ENCODE measurements around the gene ECI1. TPM values are rescaled to one million over a fixed set of nuclear protein-coding genes. Genes with fewer than 3 reads are reported as not detected.
A peak's percentile ranks its signal among the peaks of the same experiment; 100 is the strongest.

Gene ECI1
- total and polyA plus RNA-seq, 2 experiments from 2014 or later = 118 to 143 TPM

- H3K27ac Mint-ChIP-seq = peak within 1 kb of the TSS; percentile 18; the same call in 1 of the 2 replicates
- Histone ChIP-seq H3K27ac (ENCODE audit: low read depth) (peak within 1 kb of the TSS; percentile 81; the same call in 1 of the 2 replicates), H3K4me1 (ENCODE audit: insufficient read depth) (no peaks in the 10 kb centered on the region; the same call in 1 of the 2 replicates), H2AFZ (peak within 1 kb of the TSS; percentile 85), H3K79me2 (replicated peaks; ENCODE audit: insufficient read depth) (peaks cover 44% of the 10 kb centered on the region), H3K4me3 (peak within 1 kb of the TSS; percentile 98), H3K36me3 (ENCODE audit: insufficient read depth) (no peaks in the 10 kb centered on the region), H4K20me1 (replicated peaks; ENCODE audit: insufficient read depth) (peaks cover 5% of the 10 kb centered on the region), H3K9me2 (ENCODE audit: insufficient read depth) (no peaks in the 10 kb centered on the region), H3F3A (replicated peaks; ENCODE audit: low read depth) (peaks cover 5% of the 10 kb centered on the region; the same call in 1 of the 2 replicates), H3K27me3 (ENCODE audit: insufficient read depth) (no peaks in the 10 kb centered on the region), H3K4me2 (peak within 1 kb of the TSS; percentile 94)
- peaks cover 13% of the 10 kb centered on the region for H3K27me3 Mint-ChIP-seq (ENCODE audit: insufficient read depth, low read depth, poor library complexity)
- no peaks in the 10 kb centered on the region for H3K9me3 Mint-ChIP-seq
- peak; percentile 89 for ATAC-seq
- no peaks in the 10 kb centered on the region; the same call in 2 of the 3 replicates for H3K4me1 Mint-ChIP-seq
- no peaks in the 10 kb centered on the region for H3K36me3 Mint-ChIP-seq (ENCODE audit: low read depth)
- peak within 1 kb of the TSS; percentile 78 for H3K4me3 Mint-ChIP-seq
- TF ChIP-seq POLR2AphosphoS5 (IDR thresholded peaks at IDR 0.05; ENCODE audit: low read depth) (peak; percentile 96), STAT1 (IDR thresholded peaks at IDR 0.05; ENCODE audit: unreplicated experiment) (no peak), ETS1 (IDR thresholded peaks at IDR 0.05) (peak; percentile 72; the same call in 1 of the 2 replicates), EZH2phosphoT487 (IDR thresholded peaks at IDR 0.05; ENCODE audit: unreplicated experiment) (no peak), CTCF (conservative IDR thresholded peaks at IDR 0.05; ENCODE audit: low read depth in 2 of 2) (no peak), NANOG (IDR thresholded peaks at IDR 0.05; ENCODE audit: borderline replicate concordance) (no peak), CREB1 (CRISPR knock-in tag; IDR thresholded peaks at IDR 0.05; ENCODE audit: low read depth) (peak; percentile 93), REST (IDR thresholded peaks at IDR 0.05; ENCODE audit: unreplicated experiment) (no peak), JUNB (IDR thresholded peaks at IDR 0.05; ENCODE audit: unreplicated experiment) (no peak), ZNF331 (CRISPR knock-in tag; IDR thresholded peaks at IDR 0.05; ENCODE audit: low read depth) (no peak), ZNF462 (CRISPR knock-in tag; IDR thresholded peaks at IDR 0.05) (no peak), ZNF114 (CRISPR knock-in tag; IDR thresholded peaks at IDR 0.05) (no peak)
- DNase-seq (ENCODE audit: low spot score) = peak; percentile 100
Measured at GRCh38 chr16:2223221-2223941, 28.0 kb downstream of the ECI1 start, which contains the start of gene E4F1. Gene E4F1 (plus strand): TSS chr16:2223591. CDS start chr16:2223614, 23 bp downstream.

Measured in GM23338 (cell line).